Articular chondrocyte of knee joint (primary cell): ENCODE data around the gene SLC30A4. TPM values are rescaled to one million over a fixed set of nuclear protein-coding genes. Genes with fewer than 3 reads are reported as not detected.

Source experiments
- small RNA-seq: library from RNA; depleted of rRNA; stranded (forward); fragments of <200 nt; gene quantifications from one replicate; pipeline ENCODE3, GENCODE V24; 2012
- total RNA-seq: library from RNA; depleted of rRNA; stranded (reverse); fragments of >200 nt; gene quantifications from 2 replicates; pipeline ENCODE4 v1.2.3, GENCODE V29; 2012

SLC30A4 gene
- total RNA-seq = 18.6 and 25.7 TPM in 2 replicates

DNA sequence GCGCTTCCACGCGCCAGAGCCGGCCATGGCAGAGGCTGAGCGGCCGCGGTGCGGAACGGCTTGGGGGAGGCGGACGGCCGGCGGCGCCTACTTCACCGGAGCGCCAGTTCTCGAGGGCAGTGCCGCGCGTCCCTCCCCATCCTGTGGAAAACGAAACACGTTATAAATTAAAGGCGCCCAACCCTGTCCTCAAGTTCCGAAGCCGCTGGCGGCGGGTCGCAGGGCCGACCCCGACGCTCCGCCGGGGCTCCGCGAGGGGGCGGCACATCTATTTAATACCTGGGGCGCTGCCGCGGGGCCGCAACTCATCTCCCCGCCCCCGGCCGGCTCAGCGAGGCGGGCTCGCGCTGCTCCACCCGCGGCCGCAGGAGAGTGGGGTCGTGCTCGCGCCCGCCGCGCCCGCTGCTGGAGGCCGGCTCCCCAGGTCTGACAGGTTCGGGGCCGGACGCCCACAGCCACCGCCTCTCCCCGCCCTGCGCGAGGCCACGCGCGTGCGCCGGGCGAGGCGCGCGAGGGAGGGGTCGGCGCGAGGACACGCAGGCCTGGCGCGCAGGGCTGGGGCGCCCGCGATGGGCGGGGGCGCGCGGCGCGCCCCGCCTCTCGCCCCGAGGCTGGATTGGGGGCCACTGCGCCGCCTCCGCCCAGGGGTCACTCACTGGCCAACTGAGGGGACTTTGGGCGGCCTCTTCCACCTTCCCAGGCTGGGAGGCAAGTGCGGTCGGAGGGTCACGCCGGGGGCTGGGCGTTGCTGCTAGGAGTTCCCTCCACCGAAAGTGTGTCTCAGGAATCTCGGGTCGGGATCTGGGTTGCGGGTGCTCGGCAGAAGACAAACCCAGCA lies at the start of gene SLC30A4:
TSS of gene SLC30A4 (minus strand) at position 428 of the 838 bp plus-strand sequence. CDS start at position 27, 401 bp downstream.

Small RNA genes lying within 50 kb of the gene (small RNA-seq; reads per million reads assigned to genes)
- gene DPPA5P2 = not detected
- not detected for gene SNORA41B

Other genes starting within 250 kb of the SLC30A4 start
- gene GATM, start 144.2 kb downstream of the SLC30A4 start, total RNA-seq = 0.39 and 0.76 TPM in 2 replicates
- 134 and 152 TPM in 2 replicates for gene BLOC1S6, start 64.6 kb upstream of the SLC30A4 start, total RNA-seq
- 182 and 186 TPM in 2 replicates for gene SQOR, start 112.3 kb upstream of the SLC30A4 start, total RNA-seq